ENCODE results near the gene ETS2.
"Not testable (repeated sequence)": the region's sequence is repeated elsewhere in the genome, so short reads cannot be mapped to it uniquely, and the experiment has no call there.

The ETS2 gene

GRCh38 chr21:38839328-38840286 is 33.9 kb downstream of the ETS2 start:
- DNase-seq (ENCODE audit: low spot score) = no peak

DNA sequence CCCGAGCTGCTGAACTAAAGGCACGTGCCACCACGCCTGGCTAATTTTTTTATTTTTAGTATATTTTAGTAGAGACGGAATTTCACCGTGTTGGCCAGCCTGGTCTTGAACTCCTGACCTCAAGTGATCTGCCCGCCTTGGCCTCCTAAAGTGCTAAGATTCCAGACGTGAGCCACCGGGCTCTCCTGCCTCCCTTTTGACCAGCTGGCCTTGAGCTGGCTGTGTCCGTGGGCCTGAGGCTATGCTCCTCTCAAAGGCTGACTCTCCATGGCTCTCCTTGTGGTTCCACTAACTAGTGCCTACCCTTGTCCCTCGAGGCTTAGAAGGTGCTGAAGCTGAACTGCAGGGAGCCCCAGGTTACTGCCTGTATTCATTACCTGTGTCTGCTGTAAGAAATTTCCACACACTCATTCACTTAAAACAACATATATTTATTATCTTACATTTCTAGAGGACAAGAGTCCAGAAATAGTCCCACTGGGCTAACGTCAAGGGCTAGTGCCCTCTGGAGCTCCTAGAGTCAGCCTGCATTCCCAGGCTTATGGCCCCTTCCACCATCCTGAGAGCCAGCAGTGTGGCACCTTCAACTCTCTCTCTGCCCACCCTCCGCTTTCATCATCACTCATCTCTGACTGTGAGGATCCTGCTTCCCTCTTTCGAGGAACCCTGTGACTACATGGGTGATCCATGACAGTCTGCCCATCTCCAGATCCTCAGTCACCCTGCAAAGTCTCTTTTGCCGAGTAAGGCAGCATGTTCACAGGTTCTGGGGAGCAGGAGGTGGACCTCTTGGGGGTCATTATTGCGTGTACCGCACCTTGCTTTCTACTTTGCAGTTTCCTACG is 34.9 kb downstream of the ETS2 start:
- DNase-seq (ENCODE audit: low spot score) = no peak

DNA sequence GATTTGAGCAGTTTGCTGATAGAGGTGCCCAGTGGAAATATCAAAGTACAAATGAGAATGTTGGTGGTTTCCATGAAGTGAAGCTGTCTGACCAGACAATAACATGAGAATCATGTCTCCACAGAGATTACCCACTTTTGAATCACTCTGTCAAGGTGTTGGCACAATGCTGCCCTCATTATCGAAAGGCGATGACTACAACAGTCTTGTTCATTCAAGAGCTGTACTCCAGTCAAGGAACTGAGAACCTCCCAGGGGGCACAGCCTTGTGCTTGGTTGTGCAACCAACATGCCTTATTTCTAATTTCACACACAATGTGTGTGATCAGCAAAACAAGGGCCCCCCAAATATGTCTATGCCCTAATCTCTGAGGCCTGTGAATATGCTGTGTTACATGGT is 35.7 kb downstream of the ETS2 start:
- no peak for DNase-seq (ENCODE audit: low spot score)

DNA sequence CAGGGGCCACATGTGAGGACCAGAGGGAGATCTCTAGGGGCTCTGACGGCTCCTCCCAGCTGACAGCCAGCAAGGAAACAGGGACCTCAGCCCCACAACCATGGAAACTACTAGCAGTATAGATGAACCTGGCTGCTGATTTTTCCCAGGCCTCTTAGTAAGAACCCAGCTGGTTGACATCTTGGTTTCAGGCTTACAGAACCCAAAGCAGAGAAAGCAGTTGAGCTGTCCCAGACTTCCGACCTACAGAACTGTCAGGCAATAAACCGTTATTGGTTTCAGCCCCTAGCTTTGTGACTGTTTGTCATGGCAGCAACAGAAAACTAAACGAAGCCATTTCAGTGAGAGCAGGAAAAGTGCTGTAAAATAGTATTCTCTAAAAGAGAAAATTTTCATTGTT is 36.4 kb downstream of the ETS2 start:
- no peak for DNase-seq (ENCODE audit: low spot score)

- no peak for DNase-seq (ENCODE audit: low spot score)
These were observed 37.6 kb downstream of the ETS2 start for GRCh38 chr21:38843379-38843778.

GRCh38 chr21:38843806-38844503 is 38.2 kb downstream of the ETS2 start:
- DNase-seq (ENCODE audit: low spot score) = no peak

DNA sequence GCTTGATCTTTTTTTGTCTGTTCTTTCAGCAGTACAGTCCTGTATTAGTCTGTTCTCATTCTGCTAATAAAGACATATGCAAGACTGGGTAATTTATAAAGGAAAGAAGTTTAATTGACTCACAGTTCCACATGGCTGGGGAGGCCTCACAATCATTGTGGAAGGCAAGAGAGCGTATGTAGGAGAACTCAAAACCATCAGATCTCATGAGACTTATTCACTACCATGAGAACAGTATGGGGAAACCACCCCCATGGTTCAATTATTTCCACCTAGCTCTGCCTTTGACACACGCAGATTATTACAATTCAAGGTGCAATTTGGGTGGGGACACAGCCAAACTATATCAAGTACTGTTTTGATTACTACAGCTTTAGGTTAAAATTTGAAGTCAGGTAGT is 39.6 kb downstream of the ETS2 start:
- DNase-seq (ENCODE audit: low spot score) = not testable (repeated sequence)

GRCh38 chr21:38847556-38847955 is 41.8 kb downstream of the ETS2 start:
- DNase-seq (ENCODE audit: low spot score) = no peak

DNA sequence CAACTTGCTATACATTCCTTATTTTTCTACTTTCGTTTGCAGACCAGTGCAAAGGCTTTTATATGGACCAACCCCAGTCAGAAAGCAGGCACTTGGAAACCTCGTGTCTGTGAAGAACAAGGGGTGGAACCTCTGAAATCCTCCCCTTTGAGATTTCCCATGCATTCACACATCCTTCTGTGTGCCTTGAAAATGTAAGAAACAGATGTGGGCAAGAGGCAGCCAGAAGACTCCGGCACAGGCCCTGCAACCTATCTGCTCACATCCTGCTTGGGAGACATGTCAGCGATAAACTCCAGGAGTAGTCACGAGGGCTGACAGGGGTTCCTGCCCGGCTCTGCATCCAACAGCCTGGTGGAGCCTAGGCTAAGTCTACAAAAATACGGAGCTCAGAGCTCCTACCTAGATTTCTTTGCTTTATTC is 42.5 kb downstream of the ETS2 start:
- DNase-seq (ENCODE audit: low spot score) = no peak

GRCh38 chr21:38849776-38850175 is 44.0 kb downstream of the ETS2 start:
- no peak for DNase-seq (ENCODE audit: low spot score)

DNA sequence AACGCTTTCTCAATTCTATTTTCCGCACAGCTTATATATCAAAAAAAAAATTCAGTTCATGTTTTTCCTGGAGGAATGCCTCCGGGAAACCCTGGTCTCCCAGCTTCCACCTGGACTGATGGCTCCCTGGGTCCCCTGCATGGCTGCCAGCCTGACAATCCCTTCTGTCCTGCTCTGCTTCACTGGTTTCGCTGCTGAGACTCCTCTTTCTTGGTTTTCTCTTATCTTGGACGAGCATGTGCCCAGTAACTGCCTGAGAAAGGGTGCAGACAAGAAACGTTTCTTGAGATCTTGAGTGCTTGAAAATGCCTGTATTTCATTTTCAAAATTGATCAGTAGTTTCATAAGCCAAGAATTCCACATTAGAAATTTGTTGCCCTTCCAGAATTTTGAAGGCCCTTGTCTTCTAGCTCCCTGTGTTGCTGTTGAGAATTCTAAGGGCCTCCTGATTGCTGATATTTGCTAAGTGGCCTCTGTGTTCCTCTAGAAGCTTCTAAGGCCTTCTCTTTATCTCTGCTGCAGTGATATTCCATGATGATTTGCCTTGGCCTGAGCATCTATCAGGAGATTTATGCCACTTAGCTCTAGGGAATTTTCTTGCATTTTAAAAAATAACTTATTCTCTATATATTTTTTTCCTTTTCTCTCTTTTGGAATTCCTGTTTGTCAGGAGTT is 44.7 kb downstream of the ETS2 start:
- DNase-seq (ENCODE audit: low spot score) = no peak

- no peak for DNase-seq (ENCODE audit: low spot score)
These were observed 45.4 kb downstream of the ETS2 start for GRCh38 chr21:38851101-38851500.

- DNase-seq (ENCODE audit: low spot score) = no peak
These were observed 46.5 kb downstream of the ETS2 start for GRCh38 chr21:38852278-38852677.

DNA sequence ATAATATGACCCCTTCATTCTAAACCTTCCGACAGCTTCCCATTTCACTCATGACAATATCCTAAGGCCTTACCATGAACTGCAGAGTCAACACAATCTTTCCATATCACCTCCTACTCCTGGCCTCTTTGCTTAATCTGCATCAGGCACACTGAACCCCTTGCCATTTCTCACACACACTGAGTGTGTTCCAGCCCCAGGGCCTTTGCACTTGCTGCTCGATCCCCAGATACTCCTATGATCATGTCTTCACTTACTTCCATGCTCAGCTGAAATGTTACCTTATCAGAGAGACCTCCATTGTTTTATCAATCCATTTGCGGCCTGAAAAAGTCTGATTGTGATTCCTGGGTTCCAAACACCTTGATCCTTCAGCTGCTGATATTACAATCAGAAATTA is 47.0 kb downstream of the ETS2 start:
- DNase-seq (ENCODE audit: low spot score) = no peak

DNA sequence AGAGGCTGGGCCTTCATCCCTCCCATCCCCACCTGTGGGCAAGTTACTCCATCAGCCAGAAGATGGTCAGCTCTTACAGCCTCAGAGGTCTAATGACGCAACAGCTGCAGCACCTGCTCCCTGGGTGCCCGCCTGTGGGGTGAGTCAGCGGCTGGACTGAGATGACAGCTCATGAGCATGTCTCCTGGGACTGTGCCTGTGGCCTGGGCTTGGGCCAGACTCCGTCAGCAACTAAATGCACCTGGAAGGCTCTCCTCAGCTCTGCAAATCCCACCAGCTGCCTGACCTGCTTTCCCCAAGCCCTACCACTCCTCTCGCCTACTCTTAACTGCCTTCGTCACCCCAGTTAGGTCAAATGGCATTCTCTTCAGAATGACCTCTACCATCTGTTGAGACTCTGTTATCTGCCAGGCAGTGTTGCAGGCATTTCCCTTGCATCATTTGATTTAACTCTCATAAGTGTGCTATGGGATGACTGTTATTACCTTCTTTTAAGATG is 47.7 kb downstream of the ETS2 start:
- DNase-seq (ENCODE audit: low spot score) = no peak

GRCh38 chr21:38857152-38857825 is 51.6 kb downstream of the ETS2 start:
- no peak for DNase-seq (ENCODE audit: low spot score)

DNA sequence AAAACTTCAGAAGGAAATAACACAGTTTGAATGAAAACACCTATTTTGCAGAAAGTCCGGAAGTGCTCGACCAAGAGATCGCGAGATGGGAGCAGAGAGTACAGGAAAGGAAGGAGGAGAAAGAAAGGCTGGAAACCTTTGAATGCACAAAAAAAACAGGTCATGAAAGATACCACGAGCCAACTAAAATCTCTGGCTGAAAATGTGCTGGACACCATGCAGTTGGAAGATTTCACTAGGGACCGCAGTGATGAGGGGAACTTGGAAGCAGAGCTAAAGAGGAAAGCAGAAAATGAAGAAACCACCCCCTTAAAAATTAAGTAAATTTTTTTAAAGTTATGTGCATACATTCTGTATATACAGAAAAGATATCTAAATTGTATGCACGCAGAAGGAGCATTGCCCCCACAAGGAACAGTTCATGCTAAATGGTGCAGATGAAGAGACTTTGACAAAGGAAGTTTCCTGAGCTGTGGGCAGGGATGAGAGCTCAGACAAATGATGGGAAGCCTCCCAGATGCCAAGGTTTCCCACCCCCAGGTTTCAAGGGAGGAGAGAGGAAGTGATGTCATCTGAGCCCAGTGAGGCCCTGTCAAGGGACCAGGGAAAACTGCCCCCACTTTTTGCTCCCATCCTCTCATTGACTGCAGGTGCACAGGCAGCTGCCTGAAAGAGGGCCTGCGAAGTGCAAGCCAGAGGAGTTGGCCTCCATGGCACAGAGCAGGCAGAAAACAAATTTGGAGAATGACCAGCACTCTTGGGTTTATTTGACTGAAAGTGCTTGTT is 52.5 kb downstream of the ETS2 start:
- no peak for DNase-seq (ENCODE audit: low spot score)

DNA sequence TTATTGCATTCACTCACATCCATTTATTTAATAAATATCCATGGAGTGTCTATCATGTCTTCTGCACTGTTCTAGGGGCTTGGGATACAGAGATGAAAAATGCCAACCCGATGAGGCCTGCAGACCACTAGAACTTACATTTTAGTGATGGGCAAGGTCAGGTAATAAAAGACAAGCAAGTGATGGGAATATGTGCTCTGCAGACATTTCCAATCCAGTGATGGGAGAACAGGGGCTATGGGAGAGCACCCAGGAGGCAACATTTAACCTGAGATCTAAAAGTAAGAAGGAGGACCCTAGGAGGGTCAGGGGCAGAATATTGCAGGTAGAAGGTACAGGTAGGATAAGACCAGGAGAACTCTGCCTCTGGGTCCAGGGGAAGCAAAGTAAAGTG is 53.1 kb downstream of the ETS2 start:
- no peak for DNase-seq (ENCODE audit: low spot score)

DNA sequence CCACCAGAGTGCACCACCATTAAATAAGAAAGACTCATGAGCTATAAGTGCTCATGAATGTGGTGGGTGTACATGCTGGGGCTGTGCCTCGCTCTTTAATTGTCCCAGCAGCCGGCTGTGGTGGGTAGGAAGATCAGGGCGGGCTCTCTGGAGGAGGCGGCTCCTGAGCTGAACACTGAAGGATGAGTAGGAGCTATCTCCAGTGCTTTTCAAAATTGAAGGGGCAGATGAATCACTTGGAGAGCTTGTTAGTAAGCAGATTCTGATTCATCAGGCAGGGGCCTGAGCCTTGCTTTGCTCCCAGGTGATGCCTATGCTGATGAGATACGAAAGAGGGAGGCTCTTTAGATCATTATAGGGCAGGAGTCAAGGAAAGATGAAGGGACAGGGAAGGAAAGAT is 54.1 kb downstream of the ETS2 start:
- DNase-seq (ENCODE audit: low spot score) = no peak

DNA sequence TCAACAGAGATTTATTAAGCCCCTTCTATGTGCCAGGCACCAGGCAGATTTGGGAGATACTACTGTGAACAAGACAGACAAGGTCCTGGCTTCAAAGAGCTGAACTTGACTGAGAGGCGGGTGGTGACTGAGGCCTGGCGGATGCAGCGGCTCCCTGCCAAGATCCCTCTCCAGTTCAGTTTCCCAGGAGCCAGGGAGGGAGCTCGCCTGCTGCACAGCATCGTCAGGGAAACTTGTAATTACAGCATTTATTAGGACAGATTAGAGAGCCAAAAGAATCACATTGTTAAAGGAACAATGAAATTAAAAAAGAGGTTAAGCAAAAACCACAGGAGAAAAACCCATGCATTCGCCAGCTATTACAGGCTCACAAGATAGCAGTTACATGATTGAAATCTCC is 55.3 kb downstream of the ETS2 start:
- no peak for DNase-seq (ENCODE audit: low spot score)
